ENCODE results near the gene PLXNB2. TPM values are rescaled to one million over a fixed set of nuclear protein-coding genes. Genes with fewer than 3 reads are reported as not detected.

Gene PLXNB2
- total and polyA plus RNA-seq, 7 experiments from 2014 or later: 0.05 to 138 (median 3.5) TPM

DNA sequence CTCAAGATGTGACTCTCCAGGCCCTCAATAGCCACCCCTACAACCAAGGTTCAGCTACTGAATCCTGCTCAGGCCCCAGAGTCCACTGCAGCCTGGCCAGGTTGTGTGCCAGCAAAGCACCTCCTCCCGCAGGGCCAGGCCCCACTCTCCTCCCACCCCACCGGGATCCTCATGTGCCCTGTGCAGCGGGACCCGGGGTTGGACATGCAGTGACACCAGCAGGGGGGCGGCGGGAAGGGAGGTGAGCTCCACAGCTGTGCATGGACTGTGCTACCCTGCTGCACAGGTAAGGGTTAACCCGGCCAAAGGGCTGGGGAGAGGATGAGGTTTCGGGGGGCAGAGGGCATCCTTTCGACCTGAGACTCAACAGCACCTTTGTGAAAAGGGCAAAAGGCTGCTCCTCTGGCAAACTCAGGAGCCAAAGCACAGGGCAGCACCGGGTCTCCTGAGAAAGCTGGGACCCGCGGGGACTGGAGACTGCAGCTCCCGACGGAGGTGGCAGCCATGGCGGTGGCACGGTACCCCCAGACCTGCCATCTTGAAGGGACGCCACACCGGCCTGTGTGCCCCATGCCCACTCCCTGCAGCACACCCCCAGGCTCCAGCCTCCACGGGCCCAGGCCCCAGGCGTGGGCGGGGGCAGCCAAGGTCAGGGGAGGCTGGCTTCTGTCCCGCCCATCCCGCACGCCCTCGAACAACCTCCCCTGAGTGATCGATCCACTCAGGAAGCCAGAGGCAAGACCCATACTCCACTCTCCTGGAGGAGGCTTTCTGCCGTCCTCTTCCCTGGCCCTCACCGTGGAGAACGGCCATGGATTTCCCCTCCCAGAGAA, 10.6 kb downstream of the PLXNB2 start:
- no peaks in the 10 kb centered on the region for H3K9me3 ChIP-seq (ENCODE audit: control insufficient read depth in 2 of 3, low read length in 3 of 3)
- H3K4me1 ChIP-seq (ENCODE audit: control insufficient read depth in 2 of 2, insufficient read depth in 2 of 2, low read length in 2 of 2): peaks cover 0 to 4% of the 10 kb centered on the region in 2 donors
- Mint-ChIP-seq H3K9me3 (no peaks in the 10 kb centered on the region), H3K4me3 (no peak overlapping the region), H3K4me1 (peaks cover 0 to 11% (median 6%) of the 10 kb centered on the region in 7 donors), H3K27me3 (peaks cover 6 to 31% (median 19%) of the 10 kb centered on the region in 5 donors), H3K36me3 (no peaks in the 10 kb centered on the region), H3K27ac (peak overlapping the region in 1 of 9 donors; percentile 38)
- DNase-seq (no peak), ATAC-seq (no peak)
- POLR2A ChIA-PET: no interaction called here
- no peak overlapping the region for H3K27ac ChIP-seq (ENCODE audit: low read depth, low read length)
- CTCF ChIA-PET: no interaction called here
- H3K27me3 ChIP-seq (ENCODE audit: control insufficient read depth in 2 of 2, insufficient read depth in 2 of 2, low read length in 2 of 2): no peaks in the 10 kb centered on the region
- H3K4me3 ChIP-seq (ENCODE audit: low read length): no peak overlapping the region
- intact Hi-C loops (cut with micrococcal nuclease): no loop called here
- H3K36me3 ChIP-seq (ENCODE audit: control insufficient read depth in 2 of 3, insufficient read depth in 3 of 3, low read length in 3 of 3): no peaks in the 10 kb centered on the region

DNA sequence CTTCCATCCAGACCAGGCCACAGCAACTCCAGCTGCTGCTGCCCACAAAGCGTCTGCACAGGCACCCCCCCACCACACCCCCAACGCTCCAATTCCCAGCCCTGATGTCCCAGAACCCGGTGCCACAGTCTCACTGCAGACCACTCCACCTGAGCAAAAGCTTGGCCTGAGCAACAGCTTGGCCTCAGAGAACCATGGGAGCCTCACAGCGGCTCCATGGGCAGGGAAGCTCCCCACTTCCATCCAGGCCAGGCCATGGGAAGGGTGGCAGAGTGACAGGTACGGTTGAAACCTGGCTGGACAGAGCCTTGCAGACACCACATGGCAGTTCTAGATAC, 13.2 kb downstream of the PLXNB2 start:
- H3K27ac Mint-ChIP-seq: no peak overlapping the region
- no peaks in the 10 kb centered on the region for H3K9me3 Mint-ChIP-seq
- no peak overlapping the region for H3K27ac ChIP-seq (ENCODE audit: low read depth, low read length)
- no peaks in the 10 kb centered on the region for H3K27me3 ChIP-seq (ENCODE audit: control insufficient read depth in 2 of 2, insufficient read depth in 2 of 2, low read length in 2 of 2)
- peaks cover 6 to 31% (median 24%) of the 10 kb centered on the region in 5 donors for H3K27me3 Mint-ChIP-seq
- CTCF ChIA-PET: no interaction called here
- DNase-seq (no peak), ATAC-seq (no peak)
- peaks cover 0 to 11% (median 6%) of the 10 kb centered on the region in 7 donors for H3K4me1 Mint-ChIP-seq
- H3K4me1 ChIP-seq (ENCODE audit: control insufficient read depth in 2 of 2, insufficient read depth in 2 of 2, low read length in 2 of 2): peaks cover 0 to 4% of the 10 kb centered on the region in 2 donors
- no peak overlapping the region for H3K4me3 ChIP-seq (ENCODE audit: low read length)
- H3K36me3 Mint-ChIP-seq: no peaks in the 10 kb centered on the region
- no peak overlapping the region for H3K4me3 Mint-ChIP-seq
- H3K36me3 ChIP-seq (ENCODE audit: control insufficient read depth in 2 of 3, insufficient read depth in 3 of 3, low read length in 3 of 3): no peaks in the 10 kb centered on the region
- POLR2A ChIA-PET: no interaction called here
- intact Hi-C loops (cut with micrococcal nuclease): no loop called here
- no peaks in the 10 kb centered on the region for H3K9me3 ChIP-seq (ENCODE audit: control insufficient read depth in 2 of 3, low read length in 3 of 3)

DNA sequence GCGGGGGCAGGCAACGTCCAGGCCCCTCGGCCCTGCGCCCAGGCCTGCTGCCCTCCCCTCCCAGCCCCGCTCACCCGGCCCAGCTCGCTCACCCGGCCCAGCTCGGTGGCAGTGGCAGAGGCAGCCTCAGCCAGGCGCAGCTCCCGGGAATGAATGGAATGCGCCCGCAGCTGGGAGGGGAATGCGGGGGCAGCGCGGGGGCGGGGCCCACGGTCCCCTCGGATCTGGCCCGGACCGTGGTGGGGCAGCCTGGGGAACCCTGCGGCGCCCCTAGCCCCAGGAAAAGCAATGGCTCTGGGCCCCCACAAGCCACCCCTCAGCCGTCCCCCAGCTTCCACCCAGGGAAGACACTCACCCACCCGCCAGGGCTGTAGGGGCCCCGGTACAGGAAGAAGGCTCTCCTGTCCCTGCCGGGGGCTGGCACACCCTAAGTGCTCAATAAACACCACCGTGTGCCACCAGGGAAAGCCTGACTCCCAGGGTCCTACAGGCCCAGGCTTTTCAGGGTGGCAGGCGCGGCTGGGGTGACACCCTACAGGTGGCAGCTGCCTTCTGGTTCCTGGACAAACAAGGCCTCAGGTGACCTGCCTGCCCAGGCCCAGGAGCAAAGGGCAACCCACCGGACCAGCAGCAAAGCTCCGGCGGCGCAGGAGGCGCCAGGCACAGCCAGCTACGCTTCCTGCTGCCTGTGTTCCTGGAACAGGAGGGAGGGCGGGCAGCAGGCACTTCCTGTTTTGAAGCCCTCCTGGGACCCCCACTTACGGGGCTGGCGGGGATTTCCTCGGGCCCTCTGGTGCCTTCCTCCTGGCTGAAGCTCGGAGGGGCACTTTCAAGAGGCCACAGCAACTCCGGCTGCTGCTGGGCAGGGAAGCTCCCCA, 13.8 kb downstream of the PLXNB2 start:
- Histone ChIP-seq H3K4me1 (ENCODE audit: control insufficient read depth in 2 of 2, insufficient read depth in 2 of 2, low read length in 2 of 2) (peaks cover 0 to 4% of the 10 kb centered on the region in 2 donors), H3K4me3 (ENCODE audit: low read length) (no peak overlapping the region), H3K36me3 (ENCODE audit: control insufficient read depth in 2 of 3, insufficient read depth in 3 of 3, low read length in 3 of 3) (no peaks in the 10 kb centered on the region), H3K9me3 (ENCODE audit: control insufficient read depth in 2 of 3, low read length in 3 of 3) (no peaks in the 10 kb centered on the region), H3K27me3 (ENCODE audit: control insufficient read depth in 2 of 2, insufficient read depth in 2 of 2, low read length in 2 of 2) (no peaks in the 10 kb centered on the region), H3K27ac (ENCODE audit: low read depth, low read length) (no peak overlapping the region)
- ATAC-seq (peak; percentile 24), DNase-seq (no peak)
- Mint-ChIP-seq H3K36me3 (no peaks in the 10 kb centered on the region), H3K4me3 (peak overlapping the region in 2 of 10 donors; percentile 33 to 45), H3K27ac (no peak overlapping the region), H3K9me3 (no peaks in the 10 kb centered on the region), H3K27me3 (peaks cover 6 to 34% (median 24%) of the 10 kb centered on the region in 5 donors), H3K4me1 (peaks cover 0 to 8% (median 6%) of the 10 kb centered on the region in 7 donors)
- intact Hi-C loops (cut with micrococcal nuclease): no loop called here
- CTCF ChIA-PET: no interaction called here
- POLR2A ChIA-PET: no interaction called here

DNA sequence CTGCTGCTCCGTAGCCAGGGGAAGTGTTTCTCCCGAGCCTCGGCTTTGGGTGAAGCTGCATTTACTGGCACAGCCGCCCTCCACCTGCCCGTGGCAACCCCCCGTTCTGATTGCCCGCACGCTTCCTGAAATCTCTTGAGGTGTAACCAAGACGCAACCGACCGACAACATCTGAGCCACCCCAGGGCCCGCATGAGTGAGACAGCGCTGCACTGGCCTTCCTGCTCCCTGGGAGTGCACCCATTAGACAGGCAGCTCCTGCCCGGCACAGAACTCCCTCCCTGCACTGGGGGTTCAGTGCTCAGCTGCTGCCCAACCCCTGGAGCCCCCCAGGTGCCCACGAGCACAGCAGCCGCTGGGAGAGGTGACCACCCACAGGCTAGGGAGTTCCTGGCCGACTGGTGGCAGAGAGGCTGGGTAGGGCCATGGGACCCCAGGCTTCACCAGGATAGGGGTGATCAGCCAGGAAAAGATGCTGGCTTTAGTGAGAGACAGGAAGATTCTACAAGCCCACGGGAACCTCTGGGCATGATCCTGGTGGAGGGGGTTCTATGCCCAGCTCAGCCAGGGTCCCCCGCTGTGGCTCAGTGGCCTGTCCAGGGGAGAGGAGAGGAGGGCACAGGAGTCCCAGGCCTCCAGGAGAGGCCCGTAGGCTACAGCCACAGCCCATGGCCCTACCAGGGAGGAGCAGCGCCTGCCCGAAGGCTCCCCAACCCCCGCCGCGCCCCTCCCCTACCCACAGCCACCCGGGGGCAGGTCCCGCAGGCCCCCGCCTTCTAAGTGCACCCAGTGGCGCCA, 14.6 kb downstream of the PLXNB2 start:
- intact Hi-C loops (cut with micrococcal nuclease): no loop called here
- Mint-ChIP-seq H3K4me3 (peak overlapping the region in 6 of 10 donors; percentile 22 to 67 (median 36)), H3K4me1 (peaks cover 0 to 7% (median 6%) of the 10 kb centered on the region in 7 donors), H3K9me3 (no peaks in the 10 kb centered on the region), H3K36me3 (no peaks in the 10 kb centered on the region), H3K27me3 (peaks cover 6 to 29% (median 18%) of the 10 kb centered on the region in 5 donors), H3K27ac (peak overlapping the region in 1 of 9 donors; percentile 45)
- H3K27ac ChIP-seq (ENCODE audit: low read depth, low read length): no peak overlapping the region
- H3K36me3 ChIP-seq (ENCODE audit: control insufficient read depth in 2 of 3, insufficient read depth in 3 of 3, low read length in 3 of 3): no peaks in the 10 kb centered on the region
- DNase-seq (no peak), ATAC-seq (peak; percentile 32)
- CTCF ChIA-PET: no interaction called here
- H3K27me3 ChIP-seq (ENCODE audit: control insufficient read depth in 2 of 2, insufficient read depth in 2 of 2, low read length in 2 of 2): no peaks in the 10 kb centered on the region
- no peak overlapping the region for H3K4me3 ChIP-seq (ENCODE audit: low read length)
- H3K4me1 ChIP-seq (ENCODE audit: control insufficient read depth in 2 of 2, insufficient read depth in 2 of 2, low read length in 2 of 2): peaks cover 0 to 4% of the 10 kb centered on the region in 2 donors
- no peaks in the 10 kb centered on the region for H3K9me3 ChIP-seq (ENCODE audit: control insufficient read depth in 2 of 3, low read length in 3 of 3)
- POLR2A ChIA-PET: no interaction called here

DNA sequence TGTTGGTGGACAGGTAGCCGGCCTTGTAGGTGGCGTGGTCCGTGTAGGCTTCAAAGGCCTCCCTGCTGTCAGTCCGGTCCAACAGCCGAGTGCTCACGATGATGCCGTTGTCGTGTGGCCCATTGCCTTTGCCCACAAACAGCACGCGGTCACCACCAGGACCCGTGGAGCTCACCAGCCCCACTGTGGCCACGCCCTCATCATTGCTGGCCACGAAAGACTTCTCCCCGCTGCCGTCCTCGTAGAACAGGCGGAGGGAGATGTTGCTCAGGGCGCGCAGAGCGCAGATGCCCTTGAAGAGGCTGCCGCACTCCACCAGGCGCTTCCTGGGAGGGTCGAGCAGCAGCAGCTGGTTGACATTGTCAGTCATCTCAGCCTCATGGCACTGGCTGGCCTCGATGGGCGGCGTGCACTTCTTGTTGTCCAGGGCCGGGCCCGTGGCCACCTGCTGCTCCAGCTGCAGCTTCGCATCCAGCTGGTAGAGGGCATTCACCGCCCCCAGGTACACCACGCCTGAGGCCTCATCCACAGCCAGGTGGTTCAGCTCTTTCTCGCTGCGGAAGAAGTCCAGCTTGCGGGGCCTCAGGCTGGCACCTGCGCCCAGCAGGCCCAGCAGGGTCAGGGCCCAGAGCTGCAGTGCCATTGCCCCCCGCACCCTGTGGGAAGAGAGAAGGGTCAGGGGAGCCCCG, 17.4 kb downstream of the PLXNB2 start:
- Mint-ChIP-seq H3K4me1 (peaks cover 0 to 7% (median 6%) of the 10 kb centered on the region in 7 donors), H3K4me3 (no peak overlapping the region), H3K27ac (no peak overlapping the region), H3K27me3 (peaks cover 6 to 22% (median 17%) of the 10 kb centered on the region in 5 donors), H3K36me3 (no peaks in the 10 kb centered on the region), H3K9me3 (no peaks in the 10 kb centered on the region)
- POLR2A ChIA-PET: no interaction called here
- intact Hi-C loops (cut with micrococcal nuclease): no loop called here
- Histone ChIP-seq H3K27ac (ENCODE audit: low read depth, low read length) (no peak overlapping the region), H3K4me3 (ENCODE audit: low read length) (no peak overlapping the region), H3K4me1 (ENCODE audit: control insufficient read depth in 2 of 2, insufficient read depth in 2 of 2, low read length in 2 of 2) (peaks cover 0 to 4% of the 10 kb centered on the region in 2 donors), H3K9me3 (ENCODE audit: control insufficient read depth in 2 of 3, low read length in 3 of 3) (no peaks in the 10 kb centered on the region), H3K36me3 (ENCODE audit: control insufficient read depth in 2 of 3, insufficient read depth in 3 of 3, low read length in 3 of 3) (no peaks in the 10 kb centered on the region), H3K27me3 (ENCODE audit: control insufficient read depth in 2 of 2, insufficient read depth in 2 of 2, low read length in 2 of 2) (no peaks in the 10 kb centered on the region)
- CTCF ChIA-PET: interaction anchor here (0.6 kb wide), 1 partner anchor 11 kb away, joined by 3 read pairs; no protein-coding TSS in a partner anchor
- ATAC-seq: no peak
- DNase-seq: no peak
